SU-DHL-6 (cell line): ENCODE data around the gene PLAAT2.

Source experiments
- H2AFZ ChIP-seq: fragments of 200-600 bp; sonication (generic); 2 replicates; pipeline ENCODE4 v1.6.1; 2014; ENCODE audit warnings: low read depth, mild to moderate bottlenecking, moderate library complexity, mixed read lengths, antibody characterized with exemption, low read length; ENCODE audit not compliant: severe bottlenecking
- H3F3A ChIP-seq: fragments of 200-600 bp; shearing (Covaris generic); 2 replicates; pipeline ENCODE4 v1.6.0; 2016; ENCODE audit warnings: antibody characterized with exemption, mild to moderate bottlenecking; ENCODE audit not compliant: insufficient read depth
- H3K27ac ChIP-seq: fragments of 200-600 bp; sonication (generic); 2 replicates; pipeline ENCODE4 v1.5.1; 2016; ENCODE audit warnings: low read depth, mild to moderate bottlenecking, low read length, moderate library complexity, mixed read lengths
- H3K27me3 ChIP-seq: fragments of 200-600 bp; sonication (generic), shearing (Covaris generic); 2 replicates; pipeline ENCODE4 v1.6.0; 2014; ENCODE audit warnings: mild to moderate bottlenecking, low read length
- H3K36me3 ChIP-seq: fragments of 200-600 bp; sonication (generic); 2 replicates; pipeline ENCODE4 v1.6.1; 2014; ENCODE audit warnings: mild to moderate bottlenecking, low read length, mixed read lengths
- H3K4me2 ChIP-seq: fragments of 300-600, 200-600 bp; shearing (Covaris generic), sonication (generic); 2 replicates; pipeline ENCODE4 v1.6.0; 2014; ENCODE audit warnings: low read length, low read depth, mild to moderate bottlenecking; ENCODE audit not compliant: poor library complexity, severe bottlenecking
- H3K4me3 ChIP-seq: fragments of 200-600 bp; sonication (generic); 2 replicates; pipeline ENCODE4 v1.5.1; 2014; ENCODE audit warnings: antibody characterized with exemption, low read length, mild to moderate bottlenecking, mixed read lengths; ENCODE audit not compliant: insufficient read depth, poor library complexity, severe bottlenecking
- H3K79me2 ChIP-seq: fragments of 200-600 bp; sonication (generic); 2 replicates; pipeline ENCODE4 v1.6.1; 2014; ENCODE audit warnings: mild to moderate bottlenecking, low read length, moderate library complexity; ENCODE audit not compliant: insufficient read depth
- H3K9ac ChIP-seq: fragments of 200-600 bp; sonication (generic); 2 replicates; pipeline ENCODE4 v1.7.0; 2014; ENCODE audit warnings: mild to moderate bottlenecking, low read length
- H3K9me2 ChIP-seq: fragments of 200-600 bp; sonication (generic); replicated peaks from 2 replicates; pipeline ENCODE4 v1.6.1; 2014; ENCODE audit warnings: low read length; ENCODE audit not compliant: insufficient read depth
- H3K9me3 ChIP-seq: fragments of 200-600 bp; sonication (generic); 2 replicates; pipeline ENCODE4 v1.6.1; 2014; ENCODE audit warnings: low read length, mixed read lengths; ENCODE audit not compliant: insufficient read depth
- H4K20me1 ChIP-seq: fragments of 200-600 bp; sonication (generic); 2 replicates; pipeline ENCODE4 v1.6.1; 2014; ENCODE audit warnings: low read depth, mild to moderate bottlenecking, antibody characterized with exemption, low read length, moderate library complexity, mixed read lengths
- EZH2phosphoT487 ChIP-seq: fragments of 200-600 bp; sonication (generic), shearing (Covaris generic); conservative IDR thresholded peaks from 2 replicates; pipeline ENCODE4 v1.6.1; 2018; ENCODE audit warnings: mild to moderate bottlenecking, antibody characterized with exemption, low read length, moderate library complexity, mixed read lengths
- TF ChIP-seq, protein P1 (sequence below): fragments of 200-600 bp; sonication (generic); IDR thresholded peaks from one replicate; pipeline ENCODE4 v1.5.1; 2017; ENCODE audit warnings: antibody characterized with exemption, mild to moderate bottlenecking, low read length, moderate library complexity; ENCODE audit not compliant: insufficient read depth, poor library complexity, severe bottlenecking

Gene PLAAT2

DNA sequence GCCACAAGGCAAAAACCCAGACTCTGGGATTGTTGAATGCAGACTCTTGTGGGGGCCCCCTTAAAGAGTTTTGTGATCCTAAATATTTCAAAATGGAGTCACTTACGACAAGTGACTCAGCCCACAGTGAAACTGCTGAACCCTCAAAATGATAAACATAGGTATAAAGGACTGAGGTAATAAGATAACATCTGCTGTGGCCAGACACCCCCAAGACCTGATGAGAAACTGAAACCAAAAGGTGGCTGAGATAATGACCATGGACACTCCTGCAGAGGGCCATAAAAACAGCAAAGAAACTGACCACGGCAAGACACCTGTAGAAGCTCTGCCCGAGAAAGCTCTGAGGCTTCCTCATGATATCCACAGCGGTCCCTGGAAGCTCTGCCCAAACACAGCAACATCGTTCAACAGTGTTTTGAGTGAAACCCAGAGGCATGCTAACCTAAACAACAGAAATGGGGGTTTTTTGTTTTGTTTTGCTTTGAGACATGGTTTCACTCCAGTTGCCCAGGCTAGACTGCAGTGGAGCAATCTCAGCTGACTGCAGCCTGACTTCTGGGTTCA is 28.2 kb downstream of the PLAAT2 start:
- Histone ChIP-seq H3F3A (no peaks in the 10 kb centered on the region), H3K4me3 (no peak overlapping the region), H3K9ac (no peak overlapping the region), H3K9me3 (no peaks in the 10 kb centered on the region), H3K36me3 (no peaks in the 10 kb centered on the region), H2AFZ (no peak overlapping the region), H4K20me1 (no peaks in the 10 kb centered on the region), H3K27ac (no peak overlapping the region), H3K4me2 (no peak overlapping the region), H3K9me2 (no peaks in the 10 kb centered on the region), H3K79me2 (no peaks in the 10 kb centered on the region), H3K27me3 (no peaks in the 10 kb centered on the region)
- TF ChIP-seq EZH2phosphoT487 = no peak
- TF ChIP-seq, protein P1, sequence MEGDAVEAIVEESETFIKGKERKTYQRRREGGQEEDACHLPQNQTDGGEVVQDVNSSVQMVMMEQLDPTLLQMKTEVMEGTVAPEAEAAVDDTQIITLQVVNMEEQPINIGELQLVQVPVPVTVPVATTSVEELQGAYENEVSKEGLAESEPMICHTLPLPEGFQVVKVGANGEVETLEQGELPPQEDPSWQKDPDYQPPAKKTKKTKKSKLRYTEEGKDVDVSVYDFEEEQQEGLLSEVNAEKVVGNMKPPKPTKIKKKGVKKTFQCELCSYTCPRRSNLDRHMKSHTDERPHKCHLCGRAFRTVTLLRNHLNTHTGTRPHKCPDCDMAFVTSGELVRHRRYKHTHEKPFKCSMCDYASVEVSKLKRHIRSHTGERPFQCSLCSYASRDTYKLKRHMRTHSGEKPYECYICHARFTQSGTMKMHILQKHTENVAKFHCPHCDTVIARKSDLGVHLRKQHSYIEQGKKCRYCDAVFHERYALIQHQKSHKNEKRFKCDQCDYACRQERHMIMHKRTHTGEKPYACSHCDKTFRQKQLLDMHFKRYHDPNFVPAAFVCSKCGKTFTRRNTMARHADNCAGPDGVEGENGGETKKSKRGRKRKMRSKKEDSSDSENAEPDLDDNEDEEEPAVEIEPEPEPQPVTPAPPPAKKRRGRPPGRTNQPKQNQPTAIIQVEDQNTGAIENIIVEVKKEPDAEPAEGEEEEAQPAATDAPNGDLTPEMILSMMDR = no peak

DNA sequence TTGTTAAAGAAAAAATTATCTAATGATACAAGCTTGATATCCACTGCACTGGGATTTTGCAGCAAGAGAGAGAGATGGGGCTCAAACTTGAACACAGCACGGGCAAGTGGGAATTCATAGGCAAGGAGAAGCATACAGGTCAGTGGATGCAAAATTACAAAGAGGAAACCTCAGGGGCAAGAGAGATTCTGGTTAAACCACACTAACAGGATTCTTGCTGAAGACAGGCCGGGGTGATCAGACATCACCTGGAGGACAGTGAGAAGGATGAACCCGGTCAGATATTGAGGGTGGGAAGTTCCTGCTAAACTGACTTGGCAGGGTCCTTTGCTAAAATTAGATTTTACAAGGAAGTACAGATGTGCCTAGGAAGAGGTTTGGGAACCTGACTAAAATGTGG is 29.1 kb downstream of the PLAAT2 start:
- Histone ChIP-seq H3K4me3 (no peak overlapping the region), H2AFZ (no peak overlapping the region), H3K4me2 (no peak overlapping the region), H3K36me3 (no peaks in the 10 kb centered on the region), H3K79me2 (no peaks in the 10 kb centered on the region), H3F3A (no peaks in the 10 kb centered on the region), H3K9me2 (no peaks in the 10 kb centered on the region), H3K9ac (no peak overlapping the region), H3K27ac (no peak overlapping the region), H3K9me3 (no peaks in the 10 kb centered on the region), H4K20me1 (no peaks in the 10 kb centered on the region), H3K27me3 (no peaks in the 10 kb centered on the region)
- TF ChIP-seq, protein P1 = no peak
- no peak for TF ChIP-seq EZH2phosphoT487

GRCh38 chr11:63532799-63533475 is 30.2 kb downstream of the PLAAT2 start:
- H2AFZ ChIP-seq = no peak overlapping the region
- H3K9me3 ChIP-seq = no peaks in the 10 kb centered on the region
- TF ChIP-seq, protein P1 = no peak
- no peak for TF ChIP-seq EZH2phosphoT487
- H3K9me2 ChIP-seq = no peaks in the 10 kb centered on the region
- H3K4me3 ChIP-seq = no peak overlapping the region
- H4K20me1 ChIP-seq = no peaks in the 10 kb centered on the region
- H3K27me3 ChIP-seq = no peaks in the 10 kb centered on the region
- H3K79me2 ChIP-seq = no peaks in the 10 kb centered on the region
- no peaks in the 10 kb centered on the region for H3F3A ChIP-seq
- no peak overlapping the region for H3K9ac ChIP-seq
- no peak overlapping the region for H3K27ac ChIP-seq
- no peak overlapping the region for H3K4me2 ChIP-seq
- H3K36me3 ChIP-seq = no peaks in the 10 kb centered on the region
